SK-N-SH treated with all-trans-retinoic acid at 6 μM for 48 hours (cell line): ENCODE measurements around the gene IGLL5.

Experiments
- ATAC-seq: fragments of 200-7000 bp; cut with Tn5 transposase; 3 replicates; pipeline ENCODE4 v1.9.1; 2020; ENCODE audit warnings: mild to moderate bottlenecking, moderate library complexity
- ARNTL ChIP-seq: fragments of 450-650 bp; formaldehyde crosslinking; IDR thresholded peaks from 2 replicates; pipeline ENCODE4 v1.5.0; 2020; ENCODE audit warnings: low read depth, mild to moderate bottlenecking, moderate library complexity, borderline replicate concordance
- BACH2 ChIP-seq: fragments of 250-450 bp; sonication (Bioruptor Pico); IDR thresholded peaks from 2 replicates; pipeline ENCODE4 v1.9.0; 2021; ENCODE audit warnings: mild to moderate bottlenecking, borderline replicate concordance
- CSDC2 ChIP-seq: fragments of 250-450 bp; sonication (Bioruptor Pico); IDR thresholded peaks from 2 replicates; pipeline ENCODE4 v1.5.0; 2020; ENCODE audit warnings: mild to moderate bottlenecking, moderate library complexity
- ESRRG ChIP-seq: fragments of 250-450 bp; sonication (Bioruptor Pico); IDR thresholded peaks from 2 replicates; pipeline ENCODE4 v1.6.1; 2021; ENCODE audit warnings: mild to moderate bottlenecking
- ISL1 ChIP-seq: fragments of 250-450 bp; sonication (Bioruptor Pico); IDR thresholded peaks from 2 replicates; pipeline ENCODE4 v2.1.2; 2022; ENCODE audit warnings: mild to moderate bottlenecking, moderate library complexity
- OSR1 ChIP-seq: fragments of 250-450 bp; sonication (Bioruptor Pico); IDR thresholded peaks from 2 replicates; pipeline ENCODE4 v1.8.0; 2022; ENCODE audit warnings: moderate library complexity, mild to moderate bottlenecking, inconsistent platforms
- PPARA ChIP-seq: fragments of 250-450 bp; sonication (Bioruptor Pico); IDR thresholded peaks from 2 replicates; pipeline ENCODE4 v1.5.0; 2020; ENCODE audit warnings: mild to moderate bottlenecking, borderline replicate concordance
- RARB ChIP-seq: fragments of 250-450 bp; sonication (Bioruptor Pico); IDR thresholded peaks from 2 replicates; pipeline ENCODE4 v1.8.0; 2021; ENCODE audit warnings: mild to moderate bottlenecking, moderate library complexity
- TCF4 ChIP-seq: fragments of 250-450 bp; sonication (Bioruptor Pico); IDR thresholded peaks from 2 replicates; pipeline ENCODE4 v1.8.0; 2021; ENCODE audit warnings: mild to moderate bottlenecking, moderate library complexity, borderline replicate concordance
- TSHZ2 ChIP-seq: fragments of 250-450 bp; sonication (Bioruptor Pico); IDR thresholded peaks from 2 replicates; pipeline ENCODE4 v1.5.0; 2020; ENCODE audit warnings: mild to moderate bottlenecking, moderate library complexity
- ZC3H10 ChIP-seq: fragments of 250-450 bp; sonication (Bioruptor Pico); IDR thresholded peaks from 2 replicates; pipeline ENCODE4 v1.5.1; 2021; ENCODE audit warnings: mild to moderate bottlenecking, moderate library complexity
- ZFP3 ChIP-seq: fragments of 250-450 bp; sonication (Bioruptor Pico); IDR thresholded peaks from 2 replicates; pipeline ENCODE4 v1.5.0; 2020; ENCODE audit warnings: mild to moderate bottlenecking, moderate library complexity
- ZFP30 ChIP-seq: fragments of 450-650 bp; formaldehyde crosslinking; IDR thresholded peaks from 2 replicates; pipeline ENCODE4 v1.5.0; 2022; ENCODE audit warnings: mild to moderate bottlenecking, moderate library complexity
- ZNF565 ChIP-seq: fragments of 450-650 bp; formaldehyde crosslinking; conservative IDR thresholded peaks from 2 replicates; pipeline ENCODE4 v1.5.0; 2020; ENCODE audit warnings: low read depth, mild to moderate bottlenecking, moderate library complexity
- ZNF70 ChIP-seq: fragments of 450-650 bp; formaldehyde crosslinking; IDR thresholded peaks from 2 replicates; pipeline ENCODE4 v1.5.0; 2020; ENCODE audit warnings: mild to moderate bottlenecking, moderate library complexity
- ZNF8 ChIP-seq: fragments of 450-650 bp; formaldehyde crosslinking; IDR thresholded peaks from 2 replicates; pipeline ENCODE4 v1.5.0; 2020; ENCODE audit warnings: mild to moderate bottlenecking, moderate library complexity
- TF ChIP-seq, protein P1 (sequence below): fragments of 250-450 bp; sonication (Bioruptor Pico); IDR thresholded peaks from 2 replicates; pipeline ENCODE4 v1.5.1; 2021; ENCODE audit warnings: mild to moderate bottlenecking, moderate library complexity
- TF ChIP-seq, protein P2 (sequence below): fragments of 250-450 bp; sonication (Bioruptor Pico); IDR thresholded peaks from 2 replicates; pipeline ENCODE4 v1.5.1; 2020; ENCODE audit warnings: low read depth, mild to moderate bottlenecking, moderate library complexity
- TF ChIP-seq, protein P3 (sequence below): fragments of 250-450 bp; sonication (Bioruptor Pico); IDR thresholded peaks from 2 replicates; pipeline ENCODE4 v1.8.0; 2021; ENCODE audit warnings: low read depth, mild to moderate bottlenecking, moderate library complexity, borderline replicate concordance

IGLL5 gene

DNA sequence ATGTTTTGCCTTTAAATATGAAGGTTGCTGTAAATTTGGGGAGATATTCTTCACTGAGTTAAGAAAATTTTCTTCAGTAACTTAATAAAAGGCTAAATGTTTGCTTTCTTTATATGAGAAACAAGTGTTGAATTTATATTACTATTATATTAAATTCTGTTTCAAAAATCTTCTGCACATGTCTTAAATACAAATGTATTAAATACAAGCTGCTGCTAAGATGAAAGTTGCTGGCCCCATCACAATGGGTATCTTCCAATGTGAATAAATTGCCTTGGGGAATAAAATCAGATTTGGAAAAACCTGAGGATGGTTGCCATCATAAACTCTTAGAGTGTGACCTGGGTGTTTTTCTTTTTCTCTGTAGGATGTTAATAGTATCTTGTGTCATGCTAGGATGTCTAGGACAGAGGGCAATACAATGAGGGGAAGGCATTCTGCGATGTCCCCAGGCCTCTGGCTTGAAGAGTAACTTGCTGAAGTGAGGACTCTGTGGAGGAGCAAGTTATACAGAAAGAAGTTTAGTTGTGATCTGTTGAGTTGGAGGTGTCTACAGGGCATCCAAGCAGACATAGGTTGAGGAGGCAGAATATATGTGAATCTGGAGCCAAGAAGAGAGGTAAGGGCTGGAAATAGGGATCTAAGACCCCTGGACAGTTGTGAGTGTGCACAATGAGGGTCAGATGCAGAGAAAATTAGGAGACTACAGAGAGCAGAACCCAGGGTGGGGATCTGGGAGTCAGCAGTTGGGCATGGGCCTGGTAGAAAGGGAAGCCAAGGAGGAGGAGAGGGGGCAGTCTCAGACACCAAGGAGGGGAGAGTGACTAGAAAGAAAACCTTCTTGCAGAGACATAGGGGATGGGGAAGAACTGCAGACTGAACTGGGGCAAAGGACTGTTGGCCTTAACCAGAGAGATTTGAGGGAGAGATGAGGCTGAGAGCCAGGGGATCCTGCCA is 4.8 kb downstream of the IGLL5 start:
- ATAC-seq = no peak
- TF ChIP-seq ZFP30 = no peak
- no peak for TF ChIP-seq ZC3H10
- no peak for TF ChIP-seq ISL1
- TF ChIP-seq, protein P1, sequence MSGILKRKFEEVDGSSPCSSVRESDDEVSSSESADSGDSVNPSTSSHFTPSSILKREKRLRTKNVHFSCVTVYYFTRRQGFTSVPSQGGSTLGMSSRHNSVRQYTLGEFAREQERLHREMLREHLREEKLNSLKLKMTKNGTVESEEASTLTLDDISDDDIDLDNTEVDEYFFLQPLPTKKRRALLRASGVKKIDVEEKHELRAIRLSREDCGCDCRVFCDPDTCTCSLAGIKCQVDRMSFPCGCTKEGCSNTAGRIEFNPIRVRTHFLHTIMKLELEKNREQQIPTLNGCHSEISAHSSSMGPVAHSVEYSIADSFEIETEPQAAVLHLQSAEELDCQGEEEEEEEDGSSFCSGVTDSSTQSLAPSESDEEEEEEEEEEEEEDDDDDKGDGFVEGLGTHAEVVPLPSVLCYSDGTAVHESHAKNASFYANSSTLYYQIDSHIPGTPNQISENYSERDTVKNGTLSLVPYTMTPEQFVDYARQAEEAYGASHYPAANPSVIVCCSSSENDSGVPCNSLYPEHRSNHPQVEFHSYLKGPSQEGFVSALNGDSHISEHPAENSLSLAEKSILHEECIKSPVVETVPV (CRISPR knock-in tag) = no peak
- no peak for TF ChIP-seq ZNF565 (CRISPR knock-in tag)
- no peak for TF ChIP-seq ZNF70 (CRISPR knock-in tag)
- TF ChIP-seq ZFP3 = no peak
- no peak for TF ChIP-seq BACH2
- TF ChIP-seq ZNF8 (CRISPR knock-in tag) = no peak
- TF ChIP-seq TCF4 = no peak
- no peak for TF ChIP-seq CSDC2

DNA sequence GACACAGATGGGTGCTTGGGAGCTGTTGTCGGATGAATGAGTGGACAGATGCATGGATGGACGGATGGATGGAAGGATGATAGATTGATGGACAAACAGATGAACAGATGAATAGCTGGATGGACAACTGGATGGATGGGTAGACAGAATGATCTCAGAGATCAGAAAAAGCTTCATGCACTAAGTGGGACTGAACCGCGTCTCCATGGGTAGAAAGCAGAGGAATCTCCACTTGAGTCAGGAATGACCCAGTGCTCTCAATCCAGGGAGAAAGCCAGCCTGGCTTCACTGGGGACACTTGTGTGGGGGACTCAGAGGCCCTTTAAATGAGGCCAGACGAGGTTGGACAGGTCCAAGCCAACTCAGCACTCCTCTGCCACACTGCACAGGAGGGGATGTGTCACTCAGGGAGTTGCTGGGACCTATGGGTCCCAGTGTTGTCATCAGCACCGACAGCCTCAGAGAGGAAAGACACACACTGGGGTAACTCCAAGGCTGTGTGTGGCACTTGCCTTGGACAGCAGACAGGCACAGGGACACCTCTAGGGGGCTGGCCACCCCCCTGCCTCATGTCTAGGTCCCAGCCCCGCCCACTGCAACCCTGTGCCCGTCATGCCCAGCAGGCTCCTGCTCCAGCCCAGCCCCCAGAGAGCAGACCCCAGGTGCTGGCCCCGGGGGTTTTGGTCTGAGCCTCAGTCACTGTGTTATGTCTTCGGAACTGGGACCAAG is 5.6 kb downstream of the IGLL5 start:
- no peak for ATAC-seq
- TF ChIP-seq ARNTL (CRISPR knock-in tag) (no peak), ZFP3 (no peak), ZC3H10 (no peak)
- TF ChIP-seq, protein P2, sequence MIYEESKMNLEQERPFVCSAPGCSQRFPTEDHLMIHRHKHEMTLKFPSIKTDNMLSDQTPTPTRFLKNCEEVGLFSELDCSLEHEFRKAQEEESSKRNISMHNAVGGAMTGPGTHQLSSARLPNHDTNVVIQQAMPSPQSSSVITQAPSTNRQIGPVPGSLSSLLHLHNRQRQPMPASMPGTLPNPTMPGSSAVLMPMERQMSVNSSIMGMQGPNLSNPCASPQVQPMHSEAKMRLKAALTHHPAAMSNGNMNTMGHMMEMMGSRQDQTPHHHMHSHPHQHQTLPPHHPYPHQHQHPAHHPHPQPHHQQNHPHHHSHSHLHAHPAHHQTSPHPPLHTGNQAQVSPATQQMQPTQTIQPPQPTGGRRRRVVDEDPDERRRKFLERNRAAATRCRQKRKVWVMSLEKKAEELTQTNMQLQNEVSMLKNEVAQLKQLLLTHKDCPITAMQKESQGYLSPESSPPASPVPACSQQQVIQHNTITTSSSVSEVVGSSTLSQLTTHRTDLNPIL (CRISPR knock-in tag) = no peak

DNA sequence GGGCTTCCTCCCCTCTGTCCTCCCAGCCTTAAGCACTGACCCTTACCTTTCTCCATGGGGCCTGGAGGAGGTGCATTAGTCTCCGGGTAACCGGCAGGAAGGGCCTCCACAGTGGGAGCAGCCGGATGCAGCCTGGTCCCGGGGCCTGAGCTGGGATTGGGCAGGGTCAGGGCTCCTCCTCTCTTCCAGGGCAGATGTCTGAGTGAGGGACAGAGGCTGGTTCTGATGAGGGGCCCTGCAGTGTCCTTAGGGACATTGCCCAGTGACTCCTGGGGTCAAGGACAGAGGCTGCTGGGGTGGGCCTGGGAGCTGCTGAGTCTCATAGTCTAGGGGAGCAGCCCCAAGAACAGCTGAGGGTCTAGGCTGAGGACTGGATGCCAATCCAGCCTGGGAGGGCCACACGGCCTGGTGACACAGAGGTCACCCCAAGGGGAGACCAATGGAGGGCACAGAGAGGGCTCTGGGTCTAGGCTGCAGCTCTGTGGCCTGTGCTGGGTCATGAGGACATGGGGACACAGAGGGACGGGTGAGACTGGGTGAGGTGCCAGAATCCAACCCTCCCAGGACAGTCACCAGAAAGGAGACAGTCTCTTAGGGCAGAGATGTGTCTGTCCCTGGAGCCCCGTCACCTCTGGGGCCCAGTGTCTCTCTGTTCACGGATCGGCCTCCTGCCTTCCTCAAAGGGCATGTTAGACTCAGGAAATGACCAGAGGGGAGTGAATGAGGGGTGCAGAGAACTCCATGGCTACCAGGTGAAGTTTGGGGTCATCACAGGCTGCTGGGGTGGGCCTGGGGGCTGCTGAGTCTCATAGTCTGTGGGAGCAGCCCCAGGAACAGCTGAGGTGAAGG is 6.5 kb downstream of the IGLL5 start:
- no peak for ATAC-seq
- TF ChIP-seq ZNF8 (CRISPR knock-in tag) (no peak), ESRRG (CRISPR knock-in tag) (no peak), TSHZ2 (CRISPR knock-in tag) (no peak), ZFP30 (no peak), ARNTL (CRISPR knock-in tag) (no peak), RARB (CRISPR knock-in tag) (no peak), ISL1 (no peak), ZNF565 (CRISPR knock-in tag) (no peak), ZC3H10 (no peak), PPARA (CRISPR knock-in tag) (no peak), OSR1 (CRISPR knock-in tag) (no peak), CSDC2 (no peak), TCF4 (no peak), ZFP3 (no peak)
- TF ChIP-seq, protein P3, sequence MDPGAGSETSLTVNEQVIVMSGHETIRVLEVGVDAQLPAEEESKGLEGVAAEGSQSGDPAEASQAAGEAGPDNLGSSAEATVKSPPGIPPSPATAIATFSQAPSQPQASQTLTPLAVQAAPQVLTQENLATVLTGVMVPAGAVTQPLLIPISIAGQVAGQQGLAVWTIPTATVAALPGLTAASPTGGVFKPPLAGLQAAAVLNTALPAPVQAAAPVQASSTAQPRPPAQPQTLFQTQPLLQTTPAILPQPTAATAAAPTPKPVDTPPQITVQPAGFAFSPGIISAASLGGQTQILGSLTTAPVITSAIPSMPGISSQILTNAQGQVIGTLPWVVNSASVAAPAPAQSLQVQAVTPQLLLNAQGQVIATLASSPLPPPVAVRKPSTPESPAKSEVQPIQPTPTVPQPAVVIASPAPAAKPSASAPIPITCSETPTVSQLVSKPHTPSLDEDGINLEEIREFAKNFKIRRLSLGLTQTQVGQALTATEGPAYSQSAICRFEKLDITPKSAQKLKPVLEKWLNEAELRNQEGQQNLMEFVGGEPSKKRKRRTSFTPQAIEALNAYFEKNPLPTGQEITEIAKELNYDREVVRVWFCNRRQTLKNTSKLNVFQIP (CRISPR knock-in tag) = no peak
- TF ChIP-seq, protein P1 (CRISPR knock-in tag) = no peak
- TF ChIP-seq, protein P2 (CRISPR knock-in tag) = no peak
